ENCODE results near the gene POU3F1.

DNA sequence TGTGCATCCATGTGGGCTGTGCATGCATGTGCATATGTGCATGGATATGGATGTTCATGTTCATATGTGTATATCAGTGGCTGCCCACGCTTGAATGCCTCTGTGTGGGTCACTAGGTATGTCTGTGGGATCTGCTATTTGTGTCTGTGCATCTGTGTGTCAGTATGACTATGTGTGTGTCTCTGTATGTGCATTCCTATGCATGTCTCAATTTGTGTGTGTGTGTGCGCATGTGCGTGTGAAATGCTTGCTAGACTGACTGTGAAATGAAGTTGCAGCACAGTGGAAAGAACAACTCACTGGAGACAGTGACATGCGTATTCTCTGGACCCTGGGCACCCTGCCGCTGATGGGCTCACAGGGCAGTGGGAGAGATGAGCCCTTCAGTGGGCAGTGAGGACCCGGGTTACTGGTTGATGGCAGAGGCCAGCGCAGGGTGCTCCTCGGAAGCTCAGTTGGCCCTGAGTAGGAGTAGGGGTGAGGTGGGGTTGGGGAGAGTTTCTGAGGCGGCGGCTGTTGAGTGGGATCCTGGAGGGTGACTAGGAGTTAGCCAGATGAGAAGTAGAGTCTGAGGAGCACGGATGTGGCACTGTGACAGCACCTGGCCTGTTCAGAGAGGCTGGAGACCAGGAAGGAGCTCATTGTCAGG lies 43.2 kb upstream of the POU3F1 start:
- TF ChIP-seq POLR2A (IDR thresholded peaks at IDR 0.05; ENCODE audit: low read depth, low read length), result no peak
- TF ChIP-seq POLR2AphosphoS5 (IDR thresholded peaks at IDR 0.05; ENCODE audit: low read depth, low read length), result no peak
- TF ChIP-seq TAF1 (IDR thresholded peaks at IDR 0.05; ENCODE audit: low read depth, low read length), result no peak
- no peak for TF ChIP-seq SPI1 (IDR thresholded peaks at IDR 0.05; ENCODE audit: low read depth, low read length)
- no peak for TF ChIP-seq POU2F2 (IDR thresholded peaks at IDR 0.05; ENCODE audit: low read depth, low read length)
